WTC11 (cell line): ENCODE data around the gene EYA2. TPM values are rescaled to one million over a fixed set of nuclear protein-coding genes. Genes with fewer than 3 reads are reported as not detected.

Experiments used
- ATAC-seq: fragments of 200-7000 bp; cut with Tn5 transposase; 2 replicates; pipeline ENCODE4 v1.10.0; 2021; ENCODE audit warnings: mild to moderate bottlenecking, moderate library complexity
- CTCF ChIA-PET: fragments of 300-600 bp; sonication (Branson Sonifier 250); formaldehyde crosslinking; loops from one replicate; lab custom pipeline; 2021; ENCODE audit warnings: antibody characterized with exemption; lab: Charles Lee
- POLR2A ChIA-PET: fragments of 350-600 bp; sonication (Branson Sonifier 250); formaldehyde crosslinking; loops from one replicate; lab custom pipeline; 2021; ENCODE audit warnings: antibody characterized with exemption; lab: Charles Lee
- DNase-seq: peaks from one replicate; pipeline ENCODE4 v3.0.0; 2021; ENCODE audit warnings: low spot score
- H3K27ac Mint-ChIP-seq: 2 replicates; pipeline ENCODE4 v1.8.0; 2021; ENCODE audit warnings: mixed read lengths
- H3K27me3 Mint-ChIP-seq: 2 replicates; pipeline ENCODE4 v1.8.0; 2021; ENCODE audit warnings: low read depth, mild to moderate bottlenecking, moderate library complexity, mixed read lengths
- H3K36me3 Mint-ChIP-seq: 2 replicates; pipeline ENCODE4 v1.8.0; 2021; ENCODE audit warnings: mixed read lengths
- H3K4me1 Mint-ChIP-seq: 2 replicates; pipeline ENCODE4 v1.8.0; 2022; ENCODE audit warnings: mixed read lengths
- H3K4me3 Mint-ChIP-seq: 2 replicates; pipeline ENCODE4 v1.8.0; 2021; ENCODE audit warnings: mild to moderate bottlenecking, moderate library complexity, mixed read lengths
- H3K9me3 Mint-ChIP-seq: 2 replicates; pipeline ENCODE4 v1.8.0; 2021; ENCODE audit warnings: mixed read lengths
- CREB1 ChIP-seq: sonication (generic); formaldehyde crosslinking; IDR thresholded peaks from 2 replicates; pipeline ENCODE4 v1.8.0; 2023; ENCODE audit warnings: mild to moderate bottlenecking, missing genetic modification reagents
- EMX1 ChIP-seq: fragments of 250-450 bp; sonication (Bioruptor Pico); IDR thresholded peaks from 2 replicates; pipeline ENCODE4 v1.8.0; 2021; ENCODE audit warnings: mild to moderate bottlenecking
- MXD4 ChIP-seq: fragments of 250-450 bp; sonication (Bioruptor Pico); IDR thresholded peaks from 2 replicates; pipeline ENCODE4 v1.8.0; 2021; ENCODE audit warnings: mild to moderate bottlenecking, moderate library complexity, borderline replicate concordance
- NFATC4 ChIP-seq: fragments of 250-450 bp; sonication (Bioruptor Pico); IDR thresholded peaks from 2 replicates; pipeline ENCODE4 v1.9.0; 2021; ENCODE audit warnings: mild to moderate bottlenecking
- SMAD4 ChIP-seq: sonication (generic); formaldehyde crosslinking; IDR thresholded peaks from 2 replicates; pipeline ENCODE4 v1.8.0; 2022; ENCODE audit warnings: mild to moderate bottlenecking, missing genetic modification reagents
- TEAD4 ChIP-seq: sonication (generic); formaldehyde crosslinking; IDR thresholded peaks from 2 replicates; pipeline ENCODE4 v1.8.0; 2022; ENCODE audit warnings: mild to moderate bottlenecking, missing genetic modification reagents
- ZNF263 ChIP-seq: sonication (generic); formaldehyde crosslinking; IDR thresholded peaks from 2 replicates; pipeline ENCODE4 v1.8.1; 2022; ENCODE audit warnings: low read depth, mild to moderate bottlenecking, moderate library complexity, missing genetic modification reagents
- ZNF317 ChIP-seq: sonication (generic); formaldehyde crosslinking; IDR thresholded peaks from 2 replicates; pipeline ENCODE4 v1.8.1; 2023; ENCODE audit warnings: low read depth, mild to moderate bottlenecking, moderate library complexity, missing genetic modification reagents, borderline replicate concordance
- ZNF416 ChIP-seq: fragments of 250-450 bp; sonication (Bioruptor Pico); IDR thresholded peaks from 2 replicates; pipeline ENCODE4 v1.9.0; 2021; ENCODE audit warnings: mild to moderate bottlenecking, inconsistent platforms
- ZNF671 ChIP-seq: fragments of 250-450 bp; sonication (Bioruptor Pico); IDR thresholded peaks from 2 replicates; pipeline ENCODE4 v1.8.0; 2021; ENCODE audit warnings: mild to moderate bottlenecking
- total RNA-seq: library from RNA; stranded (reverse); gene quantifications from 3 replicates; pipeline ENCODE4 v1.2.3, GENCODE V29; 2021
- TF ChIP-seq, protein P1 (sequence below): sonication (generic); formaldehyde crosslinking; IDR thresholded peaks from 2 replicates; pipeline ENCODE4 v1.8.1; 2023; ENCODE audit warnings: mild to moderate bottlenecking, moderate library complexity, missing genetic modification reagents
- TF ChIP-seq, protein P2 (sequence below): sonication (generic); formaldehyde crosslinking; IDR thresholded peaks from 2 replicates; pipeline ENCODE4 v1.8.0; 2022; ENCODE audit warnings: mild to moderate bottlenecking, missing genetic modification reagents
- TF ChIP-seq, protein P3 (sequence below): sonication (generic); formaldehyde crosslinking; IDR thresholded peaks from 2 replicates; pipeline ENCODE4 v1.8.1; 2023; ENCODE audit warnings: mild to moderate bottlenecking, missing genetic modification reagents, moderate library complexity
- TF ChIP-seq, protein P4 (sequence below): sonication (generic); formaldehyde crosslinking; IDR thresholded peaks from 2 replicates; pipeline ENCODE4 v1.8.1; 2022; ENCODE audit warnings: low read depth, mild to moderate bottlenecking, moderate library complexity, missing genetic modification reagents, borderline replicate concordance
- TF ChIP-seq, protein P5 (sequence below): sonication (generic); formaldehyde crosslinking; IDR thresholded peaks from 2 replicates; pipeline ENCODE4 v1.8.1; 2022; ENCODE audit warnings: mild to moderate bottlenecking, missing genetic modification reagents, moderate library complexity, borderline replicate concordance
- TF ChIP-seq, protein P6 (sequence below): sonication (generic); formaldehyde crosslinking; IDR thresholded peaks from 2 replicates; pipeline ENCODE4 v1.8.0; 2022; ENCODE audit warnings: mild to moderate bottlenecking, missing genetic modification reagents
- TF ChIP-seq, protein P7 (sequence below): fragments of 250-450 bp; sonication (Bioruptor Pico); IDR thresholded peaks from 2 replicates; pipeline ENCODE4 v1.9.0; 2021; ENCODE audit warnings: mild to moderate bottlenecking
- TF ChIP-seq, protein P8 (sequence below): sonication (generic); formaldehyde crosslinking; IDR thresholded peaks from 2 replicates; pipeline ENCODE4 v1.8.1; 2023; ENCODE audit warnings: mild to moderate bottlenecking, missing genetic modification reagents
- TF ChIP-seq, protein P9 (sequence below): fragments of 250-450 bp; sonication (Bioruptor Pico); IDR thresholded peaks from 2 replicates; pipeline ENCODE4 v2.1.2; 2022; ENCODE audit warnings: mild to moderate bottlenecking, moderate library complexity
- TF ChIP-seq, protein P10 (sequence below): fragments of 200-600 bp; IDR thresholded peaks from 2 replicates; pipeline ENCODE4 v1.8.0; 2022; ENCODE audit warnings: antibody characterized with exemption

Gene EYA2
- total RNA-seq, 1 experiment from 2014 or later, result 1.5 TPM

DNA sequence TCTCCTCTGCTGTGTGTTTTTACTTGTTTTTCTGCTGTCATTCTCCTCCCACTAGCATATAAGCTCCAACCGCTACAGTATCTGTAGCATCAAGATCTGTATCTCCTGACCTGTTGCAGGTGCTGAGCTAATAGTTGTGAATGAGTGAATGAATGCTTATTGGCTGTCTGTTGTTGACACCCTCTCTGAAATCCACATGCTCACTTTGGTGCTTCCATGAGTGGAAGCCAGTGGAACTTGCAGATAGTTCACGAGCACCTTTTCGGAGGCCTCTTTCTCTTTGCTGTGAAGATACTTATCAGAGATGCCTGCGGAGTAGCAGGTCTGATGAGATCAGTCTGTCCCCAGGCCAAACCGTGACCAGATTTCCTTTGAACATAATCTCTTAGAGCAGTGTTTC, 117.3 kb downstream of the EYA2 start (continued):
- TF ChIP-seq, protein P1, sequence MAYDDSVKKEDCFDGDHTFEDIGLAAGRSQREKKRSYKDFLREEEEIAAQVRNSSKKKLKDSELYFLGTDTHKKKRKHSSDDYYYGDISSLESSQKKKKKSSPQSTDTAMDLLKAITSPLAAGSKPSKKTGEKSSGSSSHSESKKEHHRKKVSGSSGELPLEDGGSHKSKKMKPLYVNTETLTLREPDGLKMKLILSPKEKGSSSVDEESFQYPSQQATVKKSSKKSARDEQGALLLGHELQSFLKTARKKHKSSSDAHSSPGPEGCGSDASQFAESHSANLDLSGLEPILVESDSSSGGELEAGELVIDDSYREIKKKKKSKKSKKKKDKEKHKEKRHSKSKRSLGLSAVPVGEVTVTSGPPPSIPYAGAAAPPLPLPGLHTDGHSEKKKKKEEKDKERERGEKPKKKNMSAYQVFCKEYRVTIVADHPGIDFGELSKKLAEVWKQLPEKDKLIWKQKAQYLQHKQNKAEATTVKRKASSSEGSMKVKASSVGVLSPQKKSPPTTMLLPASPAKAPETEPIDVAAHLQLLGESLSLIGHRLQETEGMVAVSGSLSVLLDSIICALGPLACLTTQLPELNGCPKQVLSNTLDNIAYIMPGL (CRISPR knock-in tag), result no peak
- TF ChIP-seq, protein P2, sequence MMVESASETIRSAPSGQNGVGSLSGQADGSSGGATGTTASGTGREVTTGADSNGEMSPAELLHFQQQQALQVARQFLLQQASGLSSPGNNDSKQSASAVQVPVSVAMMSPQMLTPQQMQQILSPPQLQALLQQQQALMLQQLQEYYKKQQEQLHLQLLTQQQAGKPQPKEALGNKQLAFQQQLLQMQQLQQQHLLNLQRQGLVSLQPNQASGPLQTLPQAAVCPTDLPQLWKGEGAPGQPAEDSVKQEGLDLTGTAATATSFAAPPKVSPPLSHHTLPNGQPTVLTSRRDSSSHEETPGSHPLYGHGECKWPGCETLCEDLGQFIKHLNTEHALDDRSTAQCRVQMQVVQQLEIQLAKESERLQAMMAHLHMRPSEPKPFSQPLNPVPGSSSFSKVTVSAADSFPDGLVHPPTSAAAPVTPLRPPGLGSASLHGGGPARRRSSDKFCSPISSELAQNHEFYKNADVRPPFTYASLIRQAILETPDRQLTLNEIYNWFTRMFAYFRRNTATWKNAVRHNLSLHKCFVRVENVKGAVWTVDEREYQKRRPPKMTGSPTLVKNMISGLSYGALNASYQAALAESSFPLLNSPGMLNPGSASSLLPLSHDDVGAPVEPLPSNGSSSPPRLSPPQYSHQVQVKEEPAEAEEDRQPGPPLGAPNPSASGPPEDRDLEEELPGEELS (CRISPR knock-in tag), result no peak
- no peak for TF ChIP-seq NFATC4 (CRISPR knock-in tag)
- TF ChIP-seq EMX1, result no peak
- no peak for TF ChIP-seq ZNF671
- TF ChIP-seq SMAD4 (CRISPR knock-in tag), result no peak
- TF ChIP-seq, protein P3, sequence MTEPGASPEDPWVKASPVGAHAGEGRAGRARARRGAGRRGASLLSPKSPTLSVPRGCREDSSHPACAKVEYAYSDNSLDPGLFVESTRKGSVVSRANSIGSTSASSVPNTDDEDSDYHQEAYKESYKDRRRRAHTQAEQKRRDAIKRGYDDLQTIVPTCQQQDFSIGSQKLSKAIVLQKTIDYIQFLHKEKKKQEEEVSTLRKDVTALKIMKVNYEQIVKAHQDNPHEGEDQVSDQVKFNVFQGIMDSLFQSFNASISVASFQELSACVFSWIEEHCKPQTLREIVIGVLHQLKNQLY (CRISPR knock-in tag), result no peak
- TF ChIP-seq, protein P4, sequence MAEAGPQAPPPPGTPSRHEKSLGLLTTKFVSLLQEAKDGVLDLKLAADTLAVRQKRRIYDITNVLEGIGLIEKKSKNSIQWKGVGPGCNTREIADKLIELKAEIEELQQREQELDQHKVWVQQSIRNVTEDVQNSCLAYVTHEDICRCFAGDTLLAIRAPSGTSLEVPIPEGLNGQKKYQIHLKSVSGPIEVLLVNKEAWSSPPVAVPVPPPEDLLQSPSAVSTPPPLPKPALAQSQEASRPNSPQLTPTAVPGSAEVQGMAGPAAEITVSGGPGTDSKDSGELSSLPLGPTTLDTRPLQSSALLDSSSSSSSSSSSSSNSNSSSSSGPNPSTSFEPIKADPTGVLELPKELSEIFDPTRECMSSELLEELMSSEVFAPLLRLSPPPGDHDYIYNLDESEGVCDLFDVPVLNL (CRISPR knock-in tag), result no peak
- TF ChIP-seq, protein P5, sequence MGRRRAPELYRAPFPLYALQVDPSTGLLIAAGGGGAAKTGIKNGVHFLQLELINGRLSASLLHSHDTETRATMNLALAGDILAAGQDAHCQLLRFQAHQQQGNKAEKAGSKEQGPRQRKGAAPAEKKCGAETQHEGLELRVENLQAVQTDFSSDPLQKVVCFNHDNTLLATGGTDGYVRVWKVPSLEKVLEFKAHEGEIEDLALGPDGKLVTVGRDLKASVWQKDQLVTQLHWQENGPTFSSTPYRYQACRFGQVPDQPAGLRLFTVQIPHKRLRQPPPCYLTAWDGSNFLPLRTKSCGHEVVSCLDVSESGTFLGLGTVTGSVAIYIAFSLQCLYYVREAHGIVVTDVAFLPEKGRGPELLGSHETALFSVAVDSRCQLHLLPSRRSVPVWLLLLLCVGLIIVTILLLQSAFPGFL (CRISPR knock-in tag), result no peak
- TF ChIP-seq, protein P6, sequence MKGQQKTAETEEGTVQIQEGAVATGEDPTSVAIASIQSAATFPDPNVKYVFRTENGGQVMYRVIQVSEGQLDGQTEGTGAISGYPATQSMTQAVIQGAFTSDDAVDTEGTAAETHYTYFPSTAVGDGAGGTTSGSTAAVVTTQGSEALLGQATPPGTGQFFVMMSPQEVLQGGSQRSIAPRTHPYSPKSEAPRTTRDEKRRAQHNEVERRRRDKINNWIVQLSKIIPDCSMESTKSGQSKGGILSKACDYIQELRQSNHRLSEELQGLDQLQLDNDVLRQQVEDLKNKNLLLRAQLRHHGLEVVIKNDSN (CRISPR knock-in tag), result no peak
- TF ChIP-seq, protein P7, sequence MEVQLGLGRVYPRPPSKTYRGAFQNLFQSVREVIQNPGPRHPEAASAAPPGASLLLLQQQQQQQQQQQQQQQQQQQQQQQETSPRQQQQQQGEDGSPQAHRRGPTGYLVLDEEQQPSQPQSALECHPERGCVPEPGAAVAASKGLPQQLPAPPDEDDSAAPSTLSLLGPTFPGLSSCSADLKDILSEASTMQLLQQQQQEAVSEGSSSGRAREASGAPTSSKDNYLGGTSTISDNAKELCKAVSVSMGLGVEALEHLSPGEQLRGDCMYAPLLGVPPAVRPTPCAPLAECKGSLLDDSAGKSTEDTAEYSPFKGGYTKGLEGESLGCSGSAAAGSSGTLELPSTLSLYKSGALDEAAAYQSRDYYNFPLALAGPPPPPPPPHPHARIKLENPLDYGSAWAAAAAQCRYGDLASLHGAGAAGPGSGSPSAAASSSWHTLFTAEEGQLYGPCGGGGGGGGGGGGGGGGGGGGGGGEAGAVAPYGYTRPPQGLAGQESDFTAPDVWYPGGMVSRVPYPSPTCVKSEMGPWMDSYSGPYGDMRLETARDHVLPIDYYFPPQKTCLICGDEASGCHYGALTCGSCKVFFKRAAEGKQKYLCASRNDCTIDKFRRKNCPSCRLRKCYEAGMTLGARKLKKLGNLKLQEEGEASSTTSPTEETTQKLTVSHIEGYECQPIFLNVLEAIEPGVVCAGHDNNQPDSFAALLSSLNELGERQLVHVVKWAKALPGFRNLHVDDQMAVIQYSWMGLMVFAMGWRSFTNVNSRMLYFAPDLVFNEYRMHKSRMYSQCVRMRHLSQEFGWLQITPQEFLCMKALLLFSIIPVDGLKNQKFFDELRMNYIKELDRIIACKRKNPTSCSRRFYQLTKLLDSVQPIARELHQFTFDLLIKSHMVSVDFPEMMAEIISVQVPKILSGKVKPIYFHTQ, result no peak
- no peak for TF ChIP-seq TEAD4

DNA sequence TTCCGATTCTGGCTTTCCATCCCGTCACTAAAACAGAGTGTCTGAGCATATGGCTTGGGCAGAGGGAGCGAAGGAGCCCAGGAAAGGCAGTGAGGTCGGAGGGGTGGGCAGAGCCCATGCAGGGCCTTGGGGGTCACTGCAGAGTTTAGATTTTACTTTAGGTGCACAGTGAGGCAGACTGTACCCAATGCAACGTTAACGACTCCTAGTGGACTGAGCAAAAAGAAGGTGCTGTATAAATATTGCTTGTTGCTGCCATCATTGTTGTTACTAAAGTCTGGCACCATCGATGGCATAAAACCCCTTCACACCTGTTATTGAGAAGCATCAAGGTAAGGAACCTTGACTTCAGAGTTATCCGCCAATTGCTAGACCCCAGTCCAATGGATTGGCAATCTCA, 119.0 kb downstream of the EYA2 start:
- no peaks in the 10 kb centered on the region; the same call in 1 of the 2 replicates for H3K9me3 Mint-ChIP-seq
- ATAC-seq (no peak), DNase-seq (no peak)
- H3K4me3 Mint-ChIP-seq, result no peak overlapping the region
- POLR2A ChIA-PET, result no interaction called here
- no peaks in the 10 kb centered on the region for H3K27me3 Mint-ChIP-seq
- CTCF ChIA-PET, result no interaction called here
- no peaks in the 10 kb centered on the region for H3K36me3 Mint-ChIP-seq
- no peak overlapping the region for H3K27ac Mint-ChIP-seq
- no peaks in the 10 kb centered on the region for H3K4me1 Mint-ChIP-seq
- TF ChIP-seq ZNF263 (CRISPR knock-in tag) (no peak), CREB1 (CRISPR knock-in tag) (no peak), MXD4 (CRISPR knock-in tag) (no peak), ZNF317 (CRISPR knock-in tag) (no peak), SMAD4 (CRISPR knock-in tag) (no peak), ZNF416 (no peak)
- TF ChIP-seq, protein P8, sequence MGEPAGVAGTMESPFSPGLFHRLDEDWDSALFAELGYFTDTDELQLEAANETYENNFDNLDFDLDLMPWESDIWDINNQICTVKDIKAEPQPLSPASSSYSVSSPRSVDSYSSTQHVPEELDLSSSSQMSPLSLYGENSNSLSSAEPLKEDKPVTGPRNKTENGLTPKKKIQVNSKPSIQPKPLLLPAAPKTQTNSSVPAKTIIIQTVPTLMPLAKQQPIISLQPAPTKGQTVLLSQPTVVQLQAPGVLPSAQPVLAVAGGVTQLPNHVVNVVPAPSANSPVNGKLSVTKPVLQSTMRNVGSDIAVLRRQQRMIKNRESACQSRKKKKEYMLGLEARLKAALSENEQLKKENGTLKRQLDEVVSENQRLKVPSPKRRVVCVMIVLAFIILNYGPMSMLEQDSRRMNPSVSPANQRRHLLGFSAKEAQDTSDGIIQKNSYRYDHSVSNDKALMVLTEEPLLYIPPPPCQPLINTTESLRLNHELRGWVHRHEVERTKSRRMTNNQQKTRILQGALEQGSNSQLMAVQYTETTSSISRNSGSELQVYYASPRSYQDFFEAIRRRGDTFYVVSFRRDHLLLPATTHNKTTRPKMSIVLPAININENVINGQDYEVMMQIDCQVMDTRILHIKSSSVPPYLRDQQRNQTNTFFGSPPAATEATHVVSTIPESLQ (CRISPR knock-in tag), result no peak
- TF ChIP-seq, protein P9, sequence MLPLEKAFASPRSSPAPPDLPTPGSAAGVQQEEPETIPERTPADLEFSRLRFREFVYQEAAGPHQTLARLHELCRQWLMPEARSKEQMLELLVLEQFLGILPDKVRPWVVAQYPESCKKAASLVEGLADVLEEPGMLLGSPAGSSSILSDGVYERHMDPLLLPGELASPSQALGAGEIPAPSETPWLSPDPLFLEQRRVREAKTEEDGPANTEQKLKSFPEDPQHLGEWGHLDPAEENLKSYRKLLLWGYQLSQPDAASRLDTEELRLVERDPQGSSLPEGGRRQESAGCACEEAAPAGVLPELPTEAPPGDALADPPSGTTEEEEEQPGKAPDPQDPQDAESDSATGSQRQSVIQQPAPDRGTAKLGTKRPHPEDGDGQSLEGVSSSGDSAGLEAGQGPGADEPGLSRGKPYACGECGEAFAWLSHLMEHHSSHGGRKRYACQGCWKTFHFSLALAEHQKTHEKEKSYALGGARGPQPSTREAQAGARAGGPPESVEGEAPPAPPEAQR (CRISPR knock-in tag), result no peak
- TF ChIP-seq, protein P10, sequence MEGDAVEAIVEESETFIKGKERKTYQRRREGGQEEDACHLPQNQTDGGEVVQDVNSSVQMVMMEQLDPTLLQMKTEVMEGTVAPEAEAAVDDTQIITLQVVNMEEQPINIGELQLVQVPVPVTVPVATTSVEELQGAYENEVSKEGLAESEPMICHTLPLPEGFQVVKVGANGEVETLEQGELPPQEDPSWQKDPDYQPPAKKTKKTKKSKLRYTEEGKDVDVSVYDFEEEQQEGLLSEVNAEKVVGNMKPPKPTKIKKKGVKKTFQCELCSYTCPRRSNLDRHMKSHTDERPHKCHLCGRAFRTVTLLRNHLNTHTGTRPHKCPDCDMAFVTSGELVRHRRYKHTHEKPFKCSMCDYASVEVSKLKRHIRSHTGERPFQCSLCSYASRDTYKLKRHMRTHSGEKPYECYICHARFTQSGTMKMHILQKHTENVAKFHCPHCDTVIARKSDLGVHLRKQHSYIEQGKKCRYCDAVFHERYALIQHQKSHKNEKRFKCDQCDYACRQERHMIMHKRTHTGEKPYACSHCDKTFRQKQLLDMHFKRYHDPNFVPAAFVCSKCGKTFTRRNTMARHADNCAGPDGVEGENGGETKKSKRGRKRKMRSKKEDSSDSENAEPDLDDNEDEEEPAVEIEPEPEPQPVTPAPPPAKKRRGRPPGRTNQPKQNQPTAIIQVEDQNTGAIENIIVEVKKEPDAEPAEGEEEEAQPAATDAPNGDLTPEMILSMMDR, result no peak
